ENCODE measurements around the gene DUSP3.

DNA sequence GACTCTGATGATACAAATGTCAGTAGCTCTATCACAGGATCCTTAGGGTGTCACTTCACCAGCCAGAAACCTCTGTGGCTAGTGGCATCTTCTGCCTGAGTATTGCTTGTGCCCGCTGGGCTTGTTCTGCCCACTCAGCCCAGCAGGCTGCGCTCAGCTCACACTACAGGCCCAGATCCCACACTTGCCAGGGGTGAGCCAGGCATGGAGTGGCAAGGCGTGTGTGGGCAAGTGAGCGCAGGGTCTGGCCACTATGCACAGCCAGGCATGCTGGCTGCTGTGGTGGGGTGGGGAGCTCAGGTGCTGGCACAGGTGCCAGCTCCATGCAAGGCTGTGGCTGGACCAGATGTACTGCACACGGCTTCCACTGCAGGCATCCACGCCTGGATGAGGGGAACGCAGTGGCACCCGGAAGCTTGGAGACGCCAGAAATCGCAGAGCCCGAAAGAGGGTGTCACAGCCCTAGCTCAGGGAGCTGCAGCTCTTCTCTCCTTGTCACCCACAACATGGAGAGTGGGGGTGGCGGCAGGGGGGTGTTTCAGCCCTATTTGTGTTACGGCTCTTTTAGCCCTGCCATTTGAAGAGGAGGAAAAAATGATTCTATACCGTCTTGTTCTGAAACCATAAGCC lies 11.6 kb upstream of the DUSP3 start:
- no peak for TF ChIP-seq CTCF (IDR thresholded peaks at IDR 0.05; ENCODE audit: poor library complexity)
- TF ChIP-seq EZH2 (IDR thresholded peaks at IDR 0.05; ENCODE audit: borderline replicate concordance): no peak

Measured in hepatocyte (in vitro differentiated cells).